H1 (cell line): ENCODE measurements around the gene P3R3URF. TPM values are rescaled to one million over a fixed set of nuclear protein-coding genes. Genes with fewer than 3 reads are reported as not detected.

Source experiments
- KDM4A ChIP-seq: IDR thresholded peaks from one replicate; pipeline ENCODE4 v1.7.1; 2012; ENCODE audit warnings: low read depth, mild to moderate bottlenecking, moderate library complexity, low read length, inconsistent platforms; ENCODE audit not compliant: severe bottlenecking
- polyA plus RNA-seq, 7 experiments: library from polyadenylated mRNA; depleted of rRNA in 3 of 7; stranded (reverse) in 5 of 7; unstranded in 2 of 7; fragments of >200 nt in 5 of 7; fragments of 200-250 nt in 2 of 7; gene quantifications; 1 replicate in 5 of 7; 2 replicates in 1 of 7; 4 replicates in 1 of 7; pipeline versions ENCODE4 v1.2.1 to v1.2.3, GENCODE V29; 2011 to 2013; ENCODE audit warnings: missing spikeins in 2 of 7, mixed read lengths in 2 of 7
- total RNA-seq: library from RNA; stranded (reverse); fragmentation: NEBNext Ultra II Directional; extraction: Animal tissue kit (Norgen Biotek cat#: 25700); gene quantifications from 2 replicates; pipeline ENCODE4 v1.2.1, GENCODE V29; 2021

The P3R3URF gene
- total and polyA plus RNA-seq, 2 of the 8 experiments (the other 6 are each of a cell fraction or from before 2014, with no cell fraction given), result not detected

GRCh38 chr1:46220808-46221207 is 44.5 kb upstream of the P3R3URF start (continued):
- TF ChIP-seq KDM4A, result no peak
